Neural cell (in vitro differentiated cells): Measurements from ENCODE around the gene SGMS2. TPM values are rescaled to one million over a fixed set of nuclear protein-coding genes. Genes with fewer than 3 reads are reported as not detected.

ENCODE experiments used
- H2AFZ ChIP-seq: fragments of 200-600, 300-800 bp; sonication (generic), shearing (Covaris generic); 2 replicates; pipeline ENCODE4 v1.6.0; 2014; ENCODE audit warnings: low read depth, mild to moderate bottlenecking, antibody characterized with exemption, low read length, moderate library complexity
- H3F3A ChIP-seq: fragments of 200-600 bp; shearing (Covaris generic); 2 replicates; pipeline ENCODE4 v1.6.1; 2016; ENCODE audit warnings: mild to moderate bottlenecking, moderate library complexity, mixed read lengths, antibody characterized with exemption, low read length; ENCODE audit not compliant: insufficient read depth, poor library complexity, severe bottlenecking
- H3K27ac ChIP-seq: fragments of 200-600, 300-800 bp; sonication (generic), shearing (Covaris generic); 2 replicates; pipeline ENCODE4 v1.5.1; 2014; ENCODE audit warnings: mild to moderate bottlenecking, low read length, moderate library complexity
- H3K27me3 ChIP-seq: fragments of 300-800, 200-600 bp; sonication (generic), shearing (Covaris generic); 2 replicates; pipeline ENCODE4 v1.6.0; 2014; ENCODE audit warnings: mild to moderate bottlenecking, low read depth, low read length, moderate library complexity; ENCODE audit not compliant: insufficient read depth
- H3K36me3 ChIP-seq: fragments of 300-800, 200-600 bp; sonication (generic), shearing (Covaris generic); 2 replicates; pipeline ENCODE4 v1.5.1; 2014; ENCODE audit warnings: mild to moderate bottlenecking, antibody characterized with exemption, low read length, moderate library complexity; ENCODE audit not compliant: insufficient read depth
- H3K4me2 ChIP-seq: fragments of 300-800, 200-600 bp; sonication (generic), shearing (Covaris generic); 2 replicates; pipeline ENCODE4 v1.6.0; 2014; ENCODE audit warnings: mild to moderate bottlenecking, low read length
- H3K4me3 ChIP-seq: fragments of 300-800, 200-600 bp; sonication (generic), shearing (Covaris generic); 2 replicates; pipeline ENCODE4 v1.5.1; 2014; ENCODE audit warnings: mild to moderate bottlenecking, low read length, moderate library complexity
- H3K79me2 ChIP-seq: fragments of 200-600 bp; shearing (Covaris generic); replicated peaks from 2 replicates; pipeline ENCODE4 v1.6.0; 2014; ENCODE audit warnings: mild to moderate bottlenecking, low read length, moderate library complexity; ENCODE audit not compliant: insufficient read depth
- H3K9ac ChIP-seq: fragments of 300-800, 200-600 bp; sonication (generic), shearing (Covaris generic); 2 replicates; pipeline ENCODE4 v1.6.1; 2016; ENCODE audit warnings: mild to moderate bottlenecking, low read length, mixed read lengths
- H3K9me2 ChIP-seq: fragments of 200-600 bp; shearing (Covaris generic); 2 replicates; pipeline ENCODE4 v1.6.1; 2016; ENCODE audit warnings: mild to moderate bottlenecking, low read length, mixed read lengths; ENCODE audit not compliant: insufficient read depth
- H3K9me3 ChIP-seq: fragments of 200-600, 300-800 bp; sonication (generic), shearing (Covaris generic); 2 replicates; pipeline ENCODE4 v1.6.1; 2016; ENCODE audit warnings: mild to moderate bottlenecking, mixed run types, low read length, moderate library complexity, mixed read lengths
- H4K20me1 ChIP-seq: fragments of 200-600 bp; shearing (Covaris generic); 2 replicates; pipeline ENCODE4 v1.6.1; 2016; ENCODE audit warnings: mild to moderate bottlenecking, mixed run types; ENCODE audit not compliant: insufficient read depth
- EP300 ChIP-seq: fragments of 450-650 bp; conservative IDR thresholded peaks from 2 replicates; pipeline ENCODE4 v1.6.1; 2014; ENCODE audit warnings: antibody characterized with exemption, mild to moderate bottlenecking, moderate library complexity; ENCODE audit not compliant: poor library complexity, severe bottlenecking
- EZH2 ChIP-seq: fragments of 200-600, 300-800 bp; shearing (Covaris generic), sonication (generic); IDR thresholded peaks from 2 replicates; pipeline ENCODE4 v1.6.1; 2014; ENCODE audit warnings: antibody characterized with exemption, low read length, borderline replicate concordance, mild to moderate bottlenecking; ENCODE audit not compliant: insufficient read depth, poor library complexity, severe bottlenecking
- MXI1 ChIP-seq: fragments of 450-650 bp; conservative IDR thresholded peaks from 2 replicates; pipeline ENCODE4 v1.6.1; 2014; ENCODE audit warnings: antibody characterized with exemption, mild to moderate bottlenecking; ENCODE audit not compliant: poor library complexity, severe bottlenecking
- POLR2AphosphoS5 ChIP-seq: IDR thresholded peaks from 2 replicates; pipeline ENCODE4 v1.6.1; 2012
- RAD21 ChIP-seq: fragments of 450-650 bp; conservative IDR thresholded peaks from 2 replicates; pipeline ENCODE4 v1.6.1; 2014; ENCODE audit warnings: antibody characterized with exemption, mild to moderate bottlenecking, moderate library complexity
- REST ChIP-seq: IDR thresholded peaks from 2 replicates; pipeline ENCODE4 v1.6.1; 2012; ENCODE audit warnings: borderline replicate concordance
- SMC3 ChIP-seq: fragments of 450-650 bp; conservative IDR thresholded peaks from 2 replicates; pipeline ENCODE4 v1.6.1; 2014; ENCODE audit warnings: antibody characterized with exemption, mild to moderate bottlenecking, moderate library complexity; ENCODE audit not compliant: poor library complexity
- TAF1 ChIP-seq: IDR thresholded peaks from 2 replicates; pipeline ENCODE4 v1.6.1; 2012; ENCODE audit warnings: low read depth
- polyA plus RNA-seq: library from polyadenylated mRNA; depleted of rRNA; stranded (reverse); fragments of >200 nt; gene quantifications from 2 replicates; pipeline ENCODE4 v1.2.3, GENCODE V29; 2014
- TF ChIP-seq, protein P1 (sequence below): fragments of 450-650 bp; IDR thresholded peaks from 2 replicates; pipeline ENCODE4 v1.5.1; 2014; ENCODE audit warnings: antibody characterized with exemption, mild to moderate bottlenecking, moderate library complexity; ENCODE audit not compliant: poor library complexity, severe bottlenecking

The SGMS2 gene
- polyA plus RNA-seq, 1 donor from 2014 or later: 0.15 TPM

GRCh38 chr4:107870236-107870635 is 45.5 kb downstream of the SGMS2 start:
- H2AFZ ChIP-seq: no peak overlapping the region
- no peak for TF ChIP-seq SMC3
- no peak for TF ChIP-seq EP300
- TF ChIP-seq, protein P1, sequence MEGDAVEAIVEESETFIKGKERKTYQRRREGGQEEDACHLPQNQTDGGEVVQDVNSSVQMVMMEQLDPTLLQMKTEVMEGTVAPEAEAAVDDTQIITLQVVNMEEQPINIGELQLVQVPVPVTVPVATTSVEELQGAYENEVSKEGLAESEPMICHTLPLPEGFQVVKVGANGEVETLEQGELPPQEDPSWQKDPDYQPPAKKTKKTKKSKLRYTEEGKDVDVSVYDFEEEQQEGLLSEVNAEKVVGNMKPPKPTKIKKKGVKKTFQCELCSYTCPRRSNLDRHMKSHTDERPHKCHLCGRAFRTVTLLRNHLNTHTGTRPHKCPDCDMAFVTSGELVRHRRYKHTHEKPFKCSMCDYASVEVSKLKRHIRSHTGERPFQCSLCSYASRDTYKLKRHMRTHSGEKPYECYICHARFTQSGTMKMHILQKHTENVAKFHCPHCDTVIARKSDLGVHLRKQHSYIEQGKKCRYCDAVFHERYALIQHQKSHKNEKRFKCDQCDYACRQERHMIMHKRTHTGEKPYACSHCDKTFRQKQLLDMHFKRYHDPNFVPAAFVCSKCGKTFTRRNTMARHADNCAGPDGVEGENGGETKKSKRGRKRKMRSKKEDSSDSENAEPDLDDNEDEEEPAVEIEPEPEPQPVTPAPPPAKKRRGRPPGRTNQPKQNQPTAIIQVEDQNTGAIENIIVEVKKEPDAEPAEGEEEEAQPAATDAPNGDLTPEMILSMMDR: no peak

DNA sequence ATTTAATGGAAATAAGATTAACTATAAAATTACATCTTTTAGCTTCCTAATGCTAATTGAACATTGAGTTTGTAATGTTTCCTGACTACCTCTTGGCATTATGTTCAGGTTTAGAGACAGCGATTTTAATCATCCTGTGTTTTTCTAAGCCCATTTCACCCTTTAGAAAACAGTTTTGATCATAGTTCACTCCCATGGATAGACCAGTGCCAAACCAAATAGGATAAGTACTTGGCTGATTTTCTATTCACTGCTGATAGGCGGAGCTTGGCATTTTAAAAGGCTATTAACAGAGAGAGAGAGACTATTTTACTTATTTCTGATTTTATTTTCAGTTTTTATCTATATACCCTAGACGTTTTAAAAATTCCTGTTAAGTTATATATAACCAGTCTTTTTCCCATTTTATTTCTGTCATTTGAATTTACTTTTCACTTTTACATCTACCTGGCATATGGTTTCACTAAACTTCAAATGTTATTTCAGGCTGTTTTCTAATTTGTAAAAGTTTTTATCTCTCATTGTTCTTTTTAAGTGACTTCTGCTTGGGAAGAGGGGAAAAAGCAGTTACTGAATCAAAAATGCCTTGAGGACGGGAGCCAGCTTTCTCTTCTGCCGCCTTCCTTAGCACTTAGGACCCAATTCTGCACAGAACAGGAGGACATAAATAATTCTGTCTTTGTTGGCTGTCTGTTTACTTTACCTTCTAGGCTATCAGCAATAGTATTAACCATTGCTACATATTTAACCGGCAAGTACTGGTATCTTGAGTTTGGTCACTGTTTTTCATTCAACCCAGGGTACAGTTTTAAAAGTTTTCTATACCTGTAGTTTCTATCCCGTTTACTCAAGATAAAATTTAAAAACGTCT is 46.4 kb downstream of the SGMS2 start:
- H3K27me3 ChIP-seq: no peaks in the 10 kb centered on the region
- no peaks in the 10 kb centered on the region for H3K9me2 ChIP-seq
- H3K36me3 ChIP-seq: no peaks in the 10 kb centered on the region
- H4K20me1 ChIP-seq: no peaks in the 10 kb centered on the region
- H3K27ac ChIP-seq: no peak overlapping the region
- no peak overlapping the region for H3K9ac ChIP-seq
- TF ChIP-seq MXI1: no peak
- TF ChIP-seq, protein P1: no peak
- TF ChIP-seq POLR2AphosphoS5: no peak
- no peak for TF ChIP-seq EP300
- TF ChIP-seq RAD21: no peak
- no peak for TF ChIP-seq EZH2
- no peak for TF ChIP-seq SMC3
- TF ChIP-seq TAF1: no peak
- TF ChIP-seq REST: no peak
- no peak overlapping the region for H3K4me2 ChIP-seq
- no peaks in the 10 kb centered on the region for H3K79me2 ChIP-seq
- H3K4me3 ChIP-seq: no peak overlapping the region
- no peak overlapping the region for H2AFZ ChIP-seq
- H3F3A ChIP-seq: no peaks in the 10 kb centered on the region
- no peaks in the 10 kb centered on the region for H3K9me3 ChIP-seq

More at GRCh38 chr4:107870236-107870635, 45.5 kb downstream of the SGMS2 start:
- Histone ChIP-seq H3K4me3 (no peak overlapping the region), H3F3A (no peaks in the 10 kb centered on the region), H3K9me2 (no peaks in the 10 kb centered on the region), H3K79me2 (no peaks in the 10 kb centered on the region), H3K9ac (no peak overlapping the region), H3K9me3 (no peaks in the 10 kb centered on the region), H4K20me1 (no peaks in the 10 kb centered on the region), H3K27ac (no peak overlapping the region), H3K4me2 (no peak overlapping the region), H3K27me3 (no peaks in the 10 kb centered on the region), H3K36me3 (no peaks in the 10 kb centered on the region)
